CD14-positive monocyte (primary cell): ENCODE data around the gene PCED1B. TPM values are rescaled to one million over a fixed set of nuclear protein-coding genes. Genes with fewer than 3 reads are reported as not detected.

Experiments
- DNase-seq, 3 donors: peaks; one replicate each; pipeline ENCODE4 v3.0.0-alpha.2; 2011 to 2022
- H2AFZ ChIP-seq: 2 replicates; pipeline ENCODE4 v1.6.0; 2012; ENCODE audit warnings: mild to moderate bottlenecking, low read depth, low read length, inconsistent platforms; ENCODE audit not compliant: insufficient read depth, poor library complexity, severe bottlenecking
- H3K27ac ChIP-seq, 2 donors: 1 replicate in 1 of 2; 2 replicates in 1 of 2; pipeline ENCODE4 v1.5.1; 2012 to 2013; ENCODE audit warnings: low read length in 2 of 2, control low read depth in 1 of 2, inconsistent platforms in 1 of 2, low read depth in 1 of 2, mild to moderate bottlenecking in 1 of 2
- H3K27me3 ChIP-seq, 2 donors: one replicate each; pipeline versions ENCODE4 v1.6.0 to v1.6.1; 2011 to 2013; ENCODE audit warnings: low read length in 2 of 2; ENCODE audit not compliant: control insufficient read depth in 2 of 2, insufficient read depth in 2 of 2
- H3K36me3 ChIP-seq, 2 donors: replicated peaks in 1 of 2; 1 replicate in 1 of 2; 2 replicates in 1 of 2; pipeline versions ENCODE4 v1.5.1 to v1.6.1; 2012 to 2013; ENCODE audit warnings: low read length in 2 of 2, control low read depth in 1 of 2, inconsistent platforms in 1 of 2, mild to moderate bottlenecking in 1 of 2; ENCODE audit not compliant: insufficient read depth in 2 of 2, control insufficient read depth in 1 of 2
- H3K4me1 ChIP-seq, 2 donors: 1 replicate in 1 of 2; 2 replicates in 1 of 2; pipeline versions ENCODE4 v1.5.1 to v1.6.1; 2012 to 2013; ENCODE audit warnings: low read length in 2 of 2, control low read depth in 1 of 2, inconsistent platforms in 1 of 2, mild to moderate bottlenecking in 1 of 2, moderate library complexity in 1 of 2; ENCODE audit not compliant: insufficient read depth in 2 of 2, control insufficient read depth in 1 of 2
- H3K4me2 ChIP-seq: replicated peaks from 2 replicates; pipeline ENCODE3; 2012; ENCODE audit warnings: low read length, moderate library complexity, mild to moderate bottlenecking; ENCODE audit not compliant: poor library complexity, severe bottlenecking; ENCODE audit errors: extremely low read depth
- H3K4me3 ChIP-seq, 3 experiments: fragments of 200-600 bp in 1 of 3; sonication (generic) in 1 of 3; replicated peaks in 1 of 3; 1 replicate in 2 of 3; 2 replicates in 1 of 3; pipeline ENCODE4 v1.5.1; 2011 to 2013; ENCODE audit warnings: low read length in 3 of 3, mild to moderate bottlenecking in 3 of 3, control low read depth in 2 of 3, low read depth in 2 of 3, inconsistent platforms in 1 of 3, moderate library complexity in 1 of 3
- H3K79me2 ChIP-seq: 2 replicates; pipeline ENCODE4 v1.6.0; 2012; ENCODE audit warnings: mild to moderate bottlenecking, control low read depth, inconsistent platforms, low read length, moderate library complexity; ENCODE audit not compliant: insufficient read depth
- H3K9ac ChIP-seq: 2 replicates; pipeline ENCODE4 v1.6.0; 2017; ENCODE audit warnings: low read length, mild to moderate bottlenecking; ENCODE audit not compliant: insufficient read depth, poor library complexity, severe bottlenecking
- H3K9me3 ChIP-seq, 2 donors: replicated peaks in 1 of 2; 1 replicate in 1 of 2; 2 replicates in 1 of 2; pipeline versions ENCODE4 v1.5.1 to v1.6.1; 2012 to 2013; ENCODE audit warnings: low read length in 2 of 2, control low read depth in 1 of 2; ENCODE audit not compliant: control insufficient read depth in 1 of 2, insufficient read depth in 1 of 2
- H4K20me1 ChIP-seq: 2 replicates; pipeline ENCODE4 v1.6.0; 2012; ENCODE audit warnings: mild to moderate bottlenecking, low read length, control low read depth, moderate library complexity; ENCODE audit not compliant: insufficient read depth
- H3K27ac Mint-ChIP-seq, 7 donors: one replicate each; pipeline ENCODE4 v1.8.0; 2020; ENCODE audit warnings: mild to moderate bottlenecking in 7 of 7, mixed read lengths in 7 of 7, moderate library complexity in 6 of 7, inconsistent platforms in 2 of 7
- H3K27me3 Mint-ChIP-seq, 3 donors: one replicate each; pipeline ENCODE4 v1.8.0; 2021 to 2022; ENCODE audit warnings: low read depth in 3 of 3, mild to moderate bottlenecking in 3 of 3, mixed read lengths in 3 of 3, moderate library complexity in 3 of 3, inconsistent platforms in 1 of 3
- H3K36me3 Mint-ChIP-seq, 2 donors: one replicate each; pipeline ENCODE4 v1.8.0; 2020; ENCODE audit warnings: mixed read lengths in 2 of 2, inconsistent platforms in 1 of 2, mild to moderate bottlenecking in 1 of 2
- H3K4me1 Mint-ChIP-seq: one replicate; pipeline ENCODE4 v1.8.0; 2020; ENCODE audit warnings: mild to moderate bottlenecking, mixed read lengths
- H3K4me3 Mint-ChIP-seq, 2 donors: one replicate each; pipeline ENCODE4 v1.8.0; 2020; ENCODE audit warnings: mild to moderate bottlenecking in 2 of 2, mixed read lengths in 2 of 2, moderate library complexity in 1 of 2
- H3K9me3 Mint-ChIP-seq, 7 donors: one replicate each; pipeline ENCODE4 v1.8.0; 2020 to 2022; ENCODE audit warnings: mixed read lengths in 7 of 7, mild to moderate bottlenecking in 6 of 7, moderate library complexity in 6 of 7, inconsistent platforms in 2 of 7
- CTCF ChIP-seq: fragments of 200-600 bp; IDR thresholded peaks from one replicate; pipeline ENCODE4 v1.8.0; 2022; ENCODE audit warnings: antibody characterized with exemption, mild to moderate bottlenecking
- WGBS: methylation state at CpG from one replicate; pipeline ENCODE4 v1.1.5; 2013; ENCODE audit warnings: missing lambda C conversion rate; ENCODE audit not compliant: insufficient coverage; 5-methylcytosine and 5-hydroxymethylcytosine counted together
- intact Hi-C, 2 donors: fragments of 100-400 bp; cut with micrococcal nuclease; formaldehyde crosslinking; loops; one replicate each; pipeline versions ENCODE4 v1.15.0 to v1.15.1; 2023
- polyA plus RNA-seq, 3 donors: library from polyadenylated mRNA; depleted of rRNA in 1 of 3; unstranded in 2 of 3; stranded (reverse) in 1 of 3; fragments of 300-500 nt in 2 of 3; fragments of >200 nt in 1 of 3; fragmentation: Illumina TruSeq in 2 of 3; gene quantifications; 1 replicate in 2 of 3; 2 replicates in 1 of 3; pipeline ENCODE4 v1.2.3, GENCODE V29; 2012 to 2021

The PCED1B gene
- polyA plus RNA-seq, 3 donors: 0.10 to 0.65 TPM; not detected in 1

GRCh38 chr12:47223031-47223847, 143.8 kb downstream of the PCED1B start:
- Histone ChIP-seq H2AFZ (peak overlapping the region; percentile 47), H3K9ac (no peak overlapping the region), H4K20me1 (no peaks in the 10 kb centered on the region), H3K4me1 (peaks cover 17 to 19% of the 10 kb centered on the region in 2 donors), H3K27ac (no peak overlapping the region), H3K36me3 (no peaks in the 10 kb centered on the region), H3K4me3 (no peak overlapping the region), H3K4me2 (no peak overlapping the region), H3K27me3 (no peaks in the 10 kb centered on the region), H3K9me3 (no peaks in the 10 kb centered on the region), H3K79me2 (no peaks in the 10 kb centered on the region)
- H3K27ac Mint-ChIP-seq: peak overlapping the region in 4 of 7 donors; percentile 3 to 69 (median 62)
- H3K36me3 Mint-ChIP-seq: peaks cover 0 to 4% of the 10 kb centered on the region in 2 donors
- no peak for TF ChIP-seq CTCF
- WGBS: 94% methylated on average over 4 of the region's 7 CpGs
- DNase-seq: no peak
- peaks cover 21% of the 10 kb centered on the region for H3K4me1 Mint-ChIP-seq
- no peaks in the 10 kb centered on the region for H3K27me3 Mint-ChIP-seq
- peak overlapping the region in 1 of 2 donors; percentile 23 for H3K4me3 Mint-ChIP-seq
- H3K9me3 Mint-ChIP-seq: no peaks in the 10 kb centered on the region
- intact Hi-C loops: no loop called here

- H4K20me1 ChIP-seq: no peaks in the 10 kb centered on the region
- H3K27me3 ChIP-seq: no peaks in the 10 kb centered on the region
- H3K36me3 ChIP-seq: no peaks in the 10 kb centered on the region
- H3K79me2 ChIP-seq: no peaks in the 10 kb centered on the region
- Mint-ChIP-seq H3K27ac (peak overlapping the region in 1 of 7 donors; percentile 60), H3K27me3 (no peaks in the 10 kb centered on the region), H3K36me3 (peaks cover 0 to 4% of the 10 kb centered on the region in 2 donors), H3K4me3 (no peak overlapping the region), H3K4me1 (peaks cover 20% of the 10 kb centered on the region), H3K9me3 (no peaks in the 10 kb centered on the region)
- peak overlapping the region; percentile 19 for H2AFZ ChIP-seq
- no peak for DNase-seq
- intact Hi-C loops: no loop called here
- H3K27ac ChIP-seq: no peak overlapping the region
- no peaks in the 10 kb centered on the region for H3K9me3 ChIP-seq
- no peak overlapping the region for H3K9ac ChIP-seq
- peaks cover 17 to 19% of the 10 kb centered on the region in 2 donors for H3K4me1 ChIP-seq
- no peak for TF ChIP-seq CTCF
- no CpG with 5 or more reads among the region's 4 CpGs for WGBS
- H3K4me2 ChIP-seq: no peak overlapping the region
- H3K4me3 ChIP-seq: no peak overlapping the region
Measured at GRCh38 chr12:47223848-47224213, 144.4 kb downstream of the PCED1B start.
